HCT116 (cell line): ENCODE data around the gene AKR7A3. TPM values are rescaled to one million over a fixed set of nuclear protein-coding genes. Genes with fewer than 3 reads are reported as not detected.

Experiments used
- ATAC-seq: fragments of 200-7000 bp; cut with Tn5 transposase; 2 replicates; pipeline ENCODE4 v1.9.1; 2020; ENCODE audit warnings: mild to moderate bottlenecking, moderate library complexity
- BruUV-seq: library from RNA; stranded (reverse); fragments of 400-500 nt; replicated peaks from 2 replicates; lab custom pipeline; 2021; lab: Mats Ljungman, UMichigan
- CTCF ChIA-PET: fragments of 300-600 bp; sonication (Branson Sonifier 250); formaldehyde crosslinking; loops from one replicate; lab custom pipeline; 2021; ENCODE audit warnings: antibody characterized with exemption; lab: Charles Lee
- POLR2A ChIA-PET: fragments of 300-600, 350-600 bp; sonication (Branson Sonifier 250); formaldehyde crosslinking; loops from one replicate; lab custom pipeline; 2021; ENCODE audit warnings: antibody characterized with exemption; lab: Charles Lee
- RAD21 ChIA-PET, 2 experiments: fragments of 300-600 bp; sonication (Branson Sonifier 250); formaldehyde crosslinking; loops; one replicate each; lab custom pipeline; 2023; ENCODE audit warnings: low total read pairs in 2 of 2; ENCODE audit not compliant: uncharacterized antibody in 2 of 2, unreplicated experiment in 2 of 2, low non-redundant PET in 1 of 2; lab: Charles Lee
- DNase-seq: peaks from one replicate; pipeline ENCODE4 v3.0.0-alpha.2; 2010; ENCODE audit warnings: low read depth, low spot score
- H2AFZ ChIP-seq: fragments of 200-600 bp; shearing (Covaris generic), sonication (generic); 2 replicates; pipeline ENCODE4 v1.6.1; 2017; ENCODE audit warnings: low read depth, mixed run types, mixed read lengths, antibody characterized with exemption, low read length; ENCODE audit not compliant: poor library complexity, severe bottlenecking
- H3K27ac ChIP-seq: 2 replicates; pipeline ENCODE4 v1.5.1; 2012; ENCODE audit warnings: low read depth, low read length
- H3K27me3 ChIP-seq: fragments of 200-600 bp; sonication (generic); 2 replicates; pipeline ENCODE4 v1.6.1; 2016; ENCODE audit warnings: mixed run types, low read length, mixed read lengths; ENCODE audit not compliant: insufficient read depth
- H3K36me3 ChIP-seq, 2 experiments: fragments of 200-500 bp in 1 of 2; fragments of 200-600 bp in 1 of 2; sonication (Bioruptor generic) in 1 of 2; sonication (generic) in 1 of 2; 2 replicates each; pipeline versions ENCODE4 v1.5.1 to v1.6.1; 2014 to 2016; ENCODE audit warnings: low read length in 2 of 2, inconsistent platforms in 1 of 2, mixed read lengths in 1 of 2, mixed run types in 1 of 2; ENCODE audit not compliant: insufficient read depth in 2 of 2, control insufficient read depth in 1 of 2
- H3K4me1 ChIP-seq, 2 experiments: fragments of 200-600 bp in 1 of 2; sonication (generic) in 1 of 2; 2 replicates each; pipeline versions ENCODE4 v1.5.1 to v1.6.1; 2012 to 2017; ENCODE audit warnings: low read length in 2 of 2, inconsistent platforms in 1 of 2, mild to moderate bottlenecking in 1 of 2, mixed read lengths in 1 of 2, mixed run types in 1 of 2, moderate library complexity in 1 of 2; ENCODE audit not compliant: insufficient read depth in 2 of 2, control insufficient read depth in 1 of 2
- H3K4me2 ChIP-seq: fragments of 200-600 bp; sonication (generic); 2 replicates; pipeline ENCODE4 v1.6.1; 2017; ENCODE audit warnings: mixed run types, low read length, mixed read lengths
- H3K4me3 ChIP-seq, 2 experiments: fragments of 200-600 bp in 1 of 2; sonication (generic) in 1 of 2; replicated peaks in 1 of 2; 2 replicates each; pipeline ENCODE4 v1.5.1; 2011 to 2016; ENCODE audit warnings: low read length in 2 of 2, control low read depth in 1 of 2, low read depth in 1 of 2, mild to moderate bottlenecking in 1 of 2, mixed read lengths in 1 of 2, mixed run types in 1 of 2
- H3K79me2 ChIP-seq: fragments of 200-600 bp; sonication (generic); 2 replicates; pipeline ENCODE4 v1.6.1; 2017; ENCODE audit warnings: mild to moderate bottlenecking, mixed run types, low read length, moderate library complexity, mixed read lengths; ENCODE audit not compliant: insufficient read depth
- H3K9ac ChIP-seq: fragments of 200-600 bp; sonication (generic); 2 replicates; pipeline ENCODE4 v1.6.1; 2016; ENCODE audit warnings: low read length, mixed read lengths
- H3K9me2 ChIP-seq: fragments of 200-600 bp; sonication (generic), shearing (Covaris generic); 2 replicates; pipeline ENCODE4 v1.6.1; 2017; ENCODE audit warnings: mixed run types, mild to moderate bottlenecking, moderate library complexity; ENCODE audit not compliant: insufficient read depth
- H3K9me3 ChIP-seq, 2 experiments: fragments of 200-500 bp in 1 of 2; fragments of 200-600 bp in 1 of 2; sonication (Bioruptor generic) in 1 of 2; sonication (generic) in 1 of 2; 2 replicates each; pipeline ENCODE4 v1.6.1; 2014 to 2017; ENCODE audit warnings: low read length in 2 of 2, mixed read lengths in 2 of 2, inconsistent platforms in 1 of 2, low read depth in 1 of 2, mild to moderate bottlenecking in 1 of 2, mixed run types in 1 of 2, moderate library complexity in 1 of 2; ENCODE audit not compliant: control insufficient read depth in 1 of 2, insufficient read depth in 1 of 2
- H4K20me1 ChIP-seq: fragments of 200-600 bp; sonication (generic), shearing (Covaris generic); 2 replicates; pipeline ENCODE4 v1.6.1; 2017; ENCODE audit warnings: mixed run types, mild to moderate bottlenecking, moderate library complexity; ENCODE audit not compliant: insufficient read depth
- ATF3 ChIP-seq: IDR thresholded peaks from 2 replicates; pipeline ENCODE4 v1.6.1; 2012
- CBX3 ChIP-seq: IDR thresholded peaks from 2 replicates; pipeline ENCODE4 v1.6.1; 2012; ENCODE audit warnings: low read depth
- CEBPB ChIP-seq: IDR thresholded peaks from 2 replicates; pipeline ENCODE4 v1.6.1; 2012; ENCODE audit warnings: low read depth
- CTCF ChIP-seq, 3 experiments: fragments of 200-600 bp in 1 of 3; sonication (generic) in 1 of 3; IDR thresholded peaks in 2 of 3; conservative IDR thresholded peaks in 1 of 3; 2 replicates each; pipeline ENCODE4 v1.5.1; 2012 to 2017; ENCODE audit warnings: low read depth in 2 of 3, low read length in 2 of 3, antibody characterized with exemption in 1 of 3, borderline replicate concordance in 1 of 3, control low read depth in 1 of 3, mild to moderate bottlenecking in 1 of 3, mixed read lengths in 1 of 3, mixed run types in 1 of 3, moderate library complexity in 1 of 3; ENCODE audit not compliant: insufficient read depth in 1 of 3
- EGR1 ChIP-seq: IDR thresholded peaks from 2 replicates; pipeline ENCODE4 v1.6.1; 2012; ENCODE audit warnings: low read depth
- ELF1 ChIP-seq: IDR thresholded peaks from 2 replicates; pipeline ENCODE4 v1.6.1; 2012; ENCODE audit warnings: low read depth, borderline replicate concordance
- EZH2 ChIP-seq: fragments of 200-600 bp; sonication (generic); IDR thresholded peaks from 2 replicates; pipeline ENCODE4 v1.6.1; 2017; ENCODE audit warnings: antibody characterized with exemption, mixed run types
- EZH2phosphoT487 ChIP-seq: fragments of 200-600 bp; IDR thresholded peaks from 2 replicates; pipeline ENCODE4 v1.6.1; 2018; ENCODE audit warnings: antibody characterized with exemption, borderline replicate concordance
- FOSL1 ChIP-seq: IDR thresholded peaks from 2 replicates; pipeline ENCODE4 v1.6.1; 2012; ENCODE audit warnings: low read depth
- JUND ChIP-seq: IDR thresholded peaks from 2 replicates; pipeline ENCODE4 v1.6.1; 2012
- MAX ChIP-seq: IDR thresholded peaks from 2 replicates; pipeline ENCODE4 v1.6.1; 2012
- POLR2A ChIP-seq: IDR thresholded peaks from 2 replicates; pipeline ENCODE4 v1.7.0; 2011; ENCODE audit warnings: borderline replicate concordance; ENCODE audit not compliant: insufficient read depth, insufficient read length; ENCODE audit errors: extremely low read depth
- POLR2AphosphoS5 ChIP-seq: IDR thresholded peaks from 2 replicates; pipeline ENCODE4 v1.6.1; 2011; ENCODE audit warnings: mild to moderate bottlenecking, low read depth, low read length, moderate library complexity
- RAD21 ChIP-seq: IDR thresholded peaks from 2 replicates; pipeline ENCODE4 v1.6.1; 2012; ENCODE audit warnings: low read depth, mild to moderate bottlenecking
- REST ChIP-seq: IDR thresholded peaks from 2 replicates; pipeline ENCODE4 v1.6.1; 2012; ENCODE audit warnings: low read depth
- SIN3A ChIP-seq: IDR thresholded peaks from 2 replicates; pipeline ENCODE4 v1.6.1; 2012; ENCODE audit warnings: low read depth
- SRF ChIP-seq: IDR thresholded peaks from 2 replicates; pipeline ENCODE4 v1.6.1; 2012; ENCODE audit warnings: low read depth
- YY1 ChIP-seq: IDR thresholded peaks from 2 replicates; pipeline ENCODE4 v1.6.1; 2011; ENCODE audit warnings: low read length, low read depth, moderate library complexity, mild to moderate bottlenecking; ENCODE audit not compliant: insufficient replicate concordance; ENCODE audit errors: extremely low read depth
- ZBTB33 ChIP-seq: IDR thresholded peaks from 2 replicates; pipeline ENCODE4 v1.6.1; 2011; ENCODE audit warnings: mild to moderate bottlenecking, low read length, moderate library complexity; ENCODE audit not compliant: insufficient replicate concordance; ENCODE audit errors: extremely low read depth
- ZFX ChIP-seq: fragments of 450-650 bp; IDR thresholded peaks from 2 replicates; pipeline ENCODE4 v1.6.1; 2017
- intact Hi-C: fragments of 100-400 bp; cut with micrococcal nuclease; formaldehyde crosslinking; loops from 2 replicates; pipeline ENCODE4 v1.10.0; 2022
- total RNA-seq: library from RNA; stranded (reverse); gene quantifications from one replicate; pipeline ENCODE4 v1.2.1, GENCODE V29; 2021; ENCODE audit not compliant: unreplicated experiment

The AKR7A3 gene
- total RNA-seq, 1 experiment from 2014 or later: 1.7 TPM

- CTCF ChIA-PET: no interaction called here
- Histone ChIP-seq H3K36me3 (no peaks in the 10 kb centered on the region; a peak in 1 of 4 replicates), H3K27me3 (no peaks in the 10 kb centered on the region), H3K4me1 (no peaks in the 10 kb centered on the region), H2AFZ (no peak overlapping the region), H3K4me3 (no peak overlapping the region), H3K79me2 (no peaks in the 10 kb centered on the region), H3K27ac (no peak overlapping the region), H3K4me2 (no peak overlapping the region), H3K9ac (no peak overlapping the region), H4K20me1 (no peaks in the 10 kb centered on the region), H3K9me2 (no peaks in the 10 kb centered on the region), H3K9me3 (no peaks in the 10 kb centered on the region)
- BruUV-seq: no TSS peak
- intact Hi-C loops: no loop called here
- ATAC-seq (no peak), DNase-seq (no peak)
- TF ChIP-seq YY1 (no peak), ZBTB33 (no peak), POLR2AphosphoS5 (no peak), EZH2 (no peak), CEBPB (no peak), MAX (no peak), ATF3 (no peak), EZH2phosphoT487 (no peak), CBX3 (no peak), JUND (no peak), EGR1 (no peak), POLR2A (no peak), REST (no peak), ZFX (no peak), ELF1 (no peak), SIN3A (no peak), FOSL1 (no peak), RAD21 (no peak), SRF (no peak), CTCF (IDR thresholded peaks at IDR 0.05 in 2 of 3, conservative IDR thresholded peaks at IDR 0.05 in 1 of 3; ENCODE audit: borderline replicate concordance in 1 of 3, insufficient read depth in 1 of 3, low read depth in 2 of 3, low read length in 2 of 3) (no peak)
- RAD21 ChIA-PET: no interaction called here
- POLR2A ChIA-PET: no interaction called here
These were observed 36.1 kb upstream of the AKR7A3 start for GRCh38 chr1:19324665-19324990.
